Keratinocyte (primary cell): Measurements from ENCODE around the gene DCLK1. TPM values are rescaled to one million over a fixed set of nuclear protein-coding genes. Genes with fewer than 3 reads are reported as not detected.

Experiments
- DNase-seq: peaks from one replicate; pipeline ENCODE4 v3.0.0-alpha.2; 2011; ENCODE audit warnings: low read depth, missing footprints, low spot score
- FAIRE-seq: peaks from 2 replicates; lab custom pipeline; 2011; peaks lifted over from hg19 to GRCh38; lab: Jason Lieb, UNC
- H2AFZ ChIP-seq: 2 replicates; pipeline ENCODE4 v1.6.0; 2012; ENCODE audit warnings: low read length, control low read depth, inconsistent platforms; ENCODE audit not compliant: control insufficient read depth
- H3K27ac ChIP-seq: 2 replicates; pipeline ENCODE4 v1.5.1; 2011; ENCODE audit warnings: low read length; ENCODE audit not compliant: control insufficient read depth, insufficient read depth
- H3K27me3 ChIP-seq: 3 replicates; pipeline ENCODE4 v1.6.0; 2011; ENCODE audit warnings: low read length; ENCODE audit not compliant: control insufficient read depth, insufficient read depth; ENCODE audit errors: extremely low read depth
- H3K36me3 ChIP-seq, 2 experiments: 2 replicates in 1 of 2; 3 replicates in 1 of 2; pipeline ENCODE4 v1.5.1; 2011; ENCODE audit warnings: low read length in 2 of 2, mild to moderate bottlenecking in 1 of 2; ENCODE audit not compliant: control insufficient read depth in 2 of 2, insufficient read depth in 2 of 2; ENCODE audit errors: extremely low read depth in 1 of 2
- H3K4me1 ChIP-seq: 3 replicates; pipeline ENCODE4 v1.5.1; 2011; ENCODE audit warnings: low read length; ENCODE audit not compliant: control insufficient read depth, insufficient read depth; ENCODE audit errors: extremely low read depth
- H3K4me2 ChIP-seq: 3 replicates; pipeline ENCODE4 v1.6.0; 2011; ENCODE audit warnings: low read depth, low read length; ENCODE audit not compliant: control insufficient read depth, insufficient read depth; ENCODE audit errors: extremely low read depth
- H3K4me3 ChIP-seq, 3 experiments: fragments of 200-600 bp in 1 of 3; sonication (generic) in 1 of 3; 2 replicates in 2 of 3; 3 replicates in 1 of 3; pipeline ENCODE4 v1.5.1; 2011 to 2016; ENCODE audit warnings: low read length in 3 of 3, mild to moderate bottlenecking in 3 of 3, control low read depth in 2 of 3, inconsistent platforms in 1 of 3, low read depth in 1 of 3, mixed read lengths in 1 of 3, mixed run types in 1 of 3, moderate library complexity in 1 of 3; ENCODE audit not compliant: control insufficient read depth in 2 of 3, insufficient read depth in 2 of 3; ENCODE audit errors: extremely low read depth in 1 of 3
- H3K79me2 ChIP-seq: 2 replicates; pipeline ENCODE4 v1.6.0; 2012; ENCODE audit warnings: low read length; ENCODE audit not compliant: control insufficient read depth, insufficient read depth
- H3K9ac ChIP-seq: 3 replicates; pipeline ENCODE4 v1.6.0; 2011; ENCODE audit warnings: low read length; ENCODE audit not compliant: control insufficient read depth, insufficient read depth; ENCODE audit errors: extremely low read depth
- H3K9me1 ChIP-seq: 3 replicates; pipeline ENCODE4 v1.6.0; 2011; ENCODE audit warnings: low read length; ENCODE audit not compliant: control insufficient read depth, insufficient read depth; ENCODE audit errors: extremely low read depth
- H3K9me3 ChIP-seq: 2 replicates; pipeline ENCODE4 v1.5.1; 2012; ENCODE audit warnings: low read depth, low read length; ENCODE audit not compliant: control insufficient read depth
- H4K20me1 ChIP-seq: 3 replicates; pipeline ENCODE4 v1.6.0; 2011; ENCODE audit warnings: low read length; ENCODE audit not compliant: control insufficient read depth, insufficient read depth; ENCODE audit errors: extremely low read depth
- EZH2 ChIP-seq: IDR thresholded peaks from one replicate; pipeline ENCODE4 v1.6.1; 2012; ENCODE audit warnings: inconsistent platforms, mild to moderate bottlenecking, low read length, moderate library complexity
- dilution Hi-C: fragments of 300-500 bp; cut with MboI; formaldehyde crosslinking; loops from one replicate; pipeline ENCODE4 v1.7.0; 2020; ENCODE audit warnings: low sequenced_read_pairs; ENCODE audit not compliant: extremely low pct_ligation_motif_present
- polyA plus RNA-seq, 5 experiments: library from polyadenylated mRNA; depleted of rRNA in 3 of 5; stranded (reverse) in 3 of 5; stranded (forward) in 1 of 5; unstranded in 1 of 5; fragments of >200 nt; gene quantifications; 1 replicate in 1 of 5; 2 replicates in 3 of 5; 3 replicates in 1 of 5; pipeline versions ENCODE4 v1.2.1 to v1.2.3, GENCODE V29; 2011 to 2012; ENCODE audit warnings: missing spikeins in 2 of 5, low read depth in 1 of 5, low replicate concordance in 1 of 5
- TF ChIP-seq, protein P1 (sequence below), 3 experiments: IDR thresholded peaks in 1 of 3; conservative IDR thresholded peaks in 1 of 3; optimal IDR thresholded peaks in 1 of 3; 2 replicates in 2 of 3; 3 replicates in 1 of 3; pipeline versions ENCODE3 to v1.5.1; 2011; ENCODE audit warnings: low read length in 3 of 3, mild to moderate bottlenecking in 3 of 3, moderate library complexity in 2 of 3, control low read depth in 1 of 3, inconsistent platforms in 1 of 3; ENCODE audit not compliant: insufficient read depth in 2 of 3; ENCODE audit errors: extremely low read depth in 1 of 3

Gene DCLK1
- polyA plus RNA-seq, 1 donor (not counting 4 experiments of a cell fraction or from before 2014, with no cell fraction given), result 0.04 TPM

DNA sequence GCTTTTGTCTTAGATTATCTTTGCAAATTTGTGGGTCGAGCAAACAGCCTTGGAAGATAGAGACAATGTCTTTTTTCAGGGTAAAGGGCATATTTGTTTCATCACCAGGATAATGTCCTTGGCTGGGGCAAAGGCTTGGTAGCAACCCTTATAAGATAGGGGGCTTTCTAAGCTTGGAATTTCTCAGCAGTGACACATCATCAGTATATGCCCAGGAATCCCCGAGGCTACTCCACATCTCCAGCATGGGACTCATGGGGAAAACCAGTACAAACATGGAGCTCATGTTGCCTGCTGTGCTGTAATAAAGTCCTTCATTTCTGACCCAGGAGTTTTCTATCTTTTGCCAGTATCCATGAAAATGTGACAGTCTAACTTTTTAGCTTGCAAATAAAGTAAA lies 77.1 kb downstream of the DCLK1 start:
- Histone ChIP-seq H3K4me2 (no peak overlapping the region), H3K4me3 (no peak overlapping the region), H3K9me1 (no peaks in the 10 kb centered on the region), H3K9me3 (no peaks in the 10 kb centered on the region), H3K79me2 (no peaks in the 10 kb centered on the region), H3K27ac (no peak overlapping the region), H2AFZ (no peak overlapping the region), H3K27me3 (no peaks in the 10 kb centered on the region), H3K4me1 (no peaks in the 10 kb centered on the region), H4K20me1 (no peaks in the 10 kb centered on the region), H3K36me3 (no peaks in the 10 kb centered on the region), H3K9ac (no peak overlapping the region)
- TF ChIP-seq, protein P1, sequence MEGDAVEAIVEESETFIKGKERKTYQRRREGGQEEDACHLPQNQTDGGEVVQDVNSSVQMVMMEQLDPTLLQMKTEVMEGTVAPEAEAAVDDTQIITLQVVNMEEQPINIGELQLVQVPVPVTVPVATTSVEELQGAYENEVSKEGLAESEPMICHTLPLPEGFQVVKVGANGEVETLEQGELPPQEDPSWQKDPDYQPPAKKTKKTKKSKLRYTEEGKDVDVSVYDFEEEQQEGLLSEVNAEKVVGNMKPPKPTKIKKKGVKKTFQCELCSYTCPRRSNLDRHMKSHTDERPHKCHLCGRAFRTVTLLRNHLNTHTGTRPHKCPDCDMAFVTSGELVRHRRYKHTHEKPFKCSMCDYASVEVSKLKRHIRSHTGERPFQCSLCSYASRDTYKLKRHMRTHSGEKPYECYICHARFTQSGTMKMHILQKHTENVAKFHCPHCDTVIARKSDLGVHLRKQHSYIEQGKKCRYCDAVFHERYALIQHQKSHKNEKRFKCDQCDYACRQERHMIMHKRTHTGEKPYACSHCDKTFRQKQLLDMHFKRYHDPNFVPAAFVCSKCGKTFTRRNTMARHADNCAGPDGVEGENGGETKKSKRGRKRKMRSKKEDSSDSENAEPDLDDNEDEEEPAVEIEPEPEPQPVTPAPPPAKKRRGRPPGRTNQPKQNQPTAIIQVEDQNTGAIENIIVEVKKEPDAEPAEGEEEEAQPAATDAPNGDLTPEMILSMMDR (optimal IDR thresholded peaks at IDR 0.05 in 1 of 3, IDR thresholded peaks at IDR 0.05 in 1 of 3, conservative IDR thresholded peaks at IDR 0.05 in 1 of 3; ENCODE audit: extremely low read depth in 1 of 3, insufficient read depth in 2 of 3, low read length in 3 of 3), result no peak
- no peak for TF ChIP-seq EZH2
- DNase-seq, result no peak
- FAIRE-seq, result no peak
- dilution Hi-C loops, result no loop called here

DNA sequence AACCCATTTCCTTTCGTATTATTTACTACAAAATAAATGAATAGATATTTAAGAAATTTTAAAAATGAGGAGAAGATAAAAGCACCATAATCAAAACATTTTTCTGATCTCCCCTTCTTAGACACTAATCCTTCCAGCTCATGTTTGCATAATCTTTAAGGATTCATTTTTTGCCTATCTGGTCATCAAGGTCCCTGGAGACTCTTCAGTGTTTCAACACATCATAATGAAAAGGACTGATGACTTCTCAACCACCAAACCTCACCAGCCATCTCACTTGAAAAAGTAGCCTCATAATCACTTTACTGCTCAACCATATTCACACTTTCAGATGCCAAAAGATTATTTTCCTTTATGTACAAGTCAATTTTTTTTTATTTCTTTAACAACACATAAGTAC lies 80.1 kb downstream of the DCLK1 start:
- no peaks in the 10 kb centered on the region for H3K9me3 ChIP-seq
- H3K27me3 ChIP-seq, result no peaks in the 10 kb centered on the region
- no peak overlapping the region for H3K4me2 ChIP-seq
- no peaks in the 10 kb centered on the region for H4K20me1 ChIP-seq
- TF ChIP-seq, protein P1 (optimal IDR thresholded peaks at IDR 0.05 in 1 of 3, IDR thresholded peaks at IDR 0.05 in 1 of 3, conservative IDR thresholded peaks at IDR 0.05 in 1 of 3; ENCODE audit: extremely low read depth in 1 of 3, insufficient read depth in 2 of 3, low read length in 3 of 3), result no peak
- TF ChIP-seq EZH2, result no peak
- H3K9me1 ChIP-seq, result no peaks in the 10 kb centered on the region
- H3K4me3 ChIP-seq, result no peak overlapping the region
- H3K36me3 ChIP-seq, result no peaks in the 10 kb centered on the region
- dilution Hi-C loops, result no loop called here
- FAIRE-seq (no peak), DNase-seq (no peak)
- no peak overlapping the region for H3K9ac ChIP-seq
- no peaks in the 10 kb centered on the region for H3K79me2 ChIP-seq
- H3K27ac ChIP-seq, result no peak overlapping the region
- H2AFZ ChIP-seq, result no peak overlapping the region
- no peaks in the 10 kb centered on the region for H3K4me1 ChIP-seq
